ENCODE measurements around the gene CHKA. TPM values are rescaled to one million over a fixed set of nuclear protein-coding genes. Genes with fewer than 3 reads are reported as not detected.

The CHKA gene
- total RNA-seq, 1 experiment from 2014 or later: 36.1 TPM

DNA sequence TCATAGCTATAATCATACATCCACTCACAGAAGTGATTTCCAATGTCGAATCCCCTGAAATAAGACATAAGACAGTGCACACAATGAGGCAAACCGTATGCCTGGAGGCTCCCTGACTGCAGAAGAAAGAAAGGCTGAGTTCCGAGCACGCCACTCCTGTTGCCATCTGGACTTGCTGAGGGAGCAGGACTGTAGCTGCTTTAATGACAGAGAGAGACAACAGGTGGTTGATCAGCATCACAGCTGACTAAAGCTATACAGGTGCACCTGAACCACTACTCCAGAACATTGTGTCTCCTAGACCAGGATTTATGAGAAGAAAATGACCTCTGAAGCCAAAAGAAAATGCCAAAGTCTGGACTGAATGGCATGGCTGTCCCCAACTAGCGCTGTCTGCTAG is 55.3 kb downstream of the CHKA start:
- Histone ChIP-seq H3K4me1 (replicated peaks) (no peaks in the 10 kb centered on the region), H3K27me3 (replicated peaks) (no peaks in the 10 kb centered on the region), H3K4me3 (no peak overlapping the region), H3K27ac (no peak overlapping the region), H3K9me3 (replicated peaks) (no peaks in the 10 kb centered on the region), H3K36me3 (peaks cover 93% of the 10 kb centered on the region)
- DNase-seq (ENCODE audit: low read depth in 1 of 2, low spot score in 2 of 2): no peak

DNA sequence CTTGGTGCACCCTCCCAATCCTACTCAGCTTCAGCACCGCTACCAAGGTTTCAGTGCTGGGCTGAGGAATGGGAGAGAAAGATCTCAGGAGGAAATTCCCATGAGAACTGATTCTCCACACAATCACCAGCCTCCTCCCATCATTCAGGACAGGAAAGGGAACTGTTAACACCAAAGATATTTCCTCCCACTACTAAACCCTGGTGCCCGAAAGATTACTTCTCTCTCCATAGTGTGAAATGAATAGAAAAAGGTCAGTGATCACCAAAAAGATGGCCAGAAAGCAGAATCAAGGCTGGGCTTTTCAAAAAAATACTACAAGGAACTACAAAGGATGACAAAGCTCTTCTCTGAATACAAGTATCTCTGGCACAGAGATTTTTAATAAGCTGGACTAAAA is 56.3 kb downstream of the CHKA start:
- H3K27ac ChIP-seq: no peak overlapping the region
- no peak for DNase-seq (ENCODE audit: low read depth in 1 of 2, low spot score in 2 of 2)
- no peaks in the 10 kb centered on the region for H3K27me3 ChIP-seq (replicated peaks)
- H3K36me3 ChIP-seq: peaks cover 92% of the 10 kb centered on the region
- no peak overlapping the region for H3K4me3 ChIP-seq
- H3K4me1 ChIP-seq (replicated peaks): no peaks in the 10 kb centered on the region
- no peaks in the 10 kb centered on the region for H3K9me3 ChIP-seq (replicated peaks)

DNA sequence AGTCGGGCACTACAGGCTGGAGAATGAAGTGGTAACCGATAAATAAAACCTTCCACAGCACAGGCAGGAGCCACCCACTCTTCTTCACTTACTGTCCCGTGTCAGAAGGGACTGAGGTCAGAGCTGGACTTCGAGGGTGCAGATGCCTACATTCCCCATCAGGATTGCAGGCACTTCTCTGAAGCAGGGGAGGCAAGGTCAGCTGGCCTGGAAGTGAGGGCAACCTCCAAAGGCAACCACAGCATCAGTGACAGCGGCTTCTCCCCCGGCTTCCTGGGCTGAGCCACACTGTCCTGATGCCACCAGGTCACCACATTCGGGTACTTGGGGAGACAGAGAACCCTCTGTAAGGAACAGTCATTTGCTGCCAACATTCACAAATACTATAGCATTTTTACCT is 59.7 kb downstream of the CHKA start:
- Histone ChIP-seq H3K9me3 (replicated peaks) (no peaks in the 10 kb centered on the region), H3K27me3 (replicated peaks) (no peaks in the 10 kb centered on the region), H3K36me3 (peaks cover 80% of the 10 kb centered on the region), H3K4me3 (no peak overlapping the region), H3K27ac (no peak overlapping the region), H3K4me1 (replicated peaks) (no peaks in the 10 kb centered on the region)
- DNase-seq (ENCODE audit: low read depth in 1 of 2, low spot score in 2 of 2): no peak

DNA sequence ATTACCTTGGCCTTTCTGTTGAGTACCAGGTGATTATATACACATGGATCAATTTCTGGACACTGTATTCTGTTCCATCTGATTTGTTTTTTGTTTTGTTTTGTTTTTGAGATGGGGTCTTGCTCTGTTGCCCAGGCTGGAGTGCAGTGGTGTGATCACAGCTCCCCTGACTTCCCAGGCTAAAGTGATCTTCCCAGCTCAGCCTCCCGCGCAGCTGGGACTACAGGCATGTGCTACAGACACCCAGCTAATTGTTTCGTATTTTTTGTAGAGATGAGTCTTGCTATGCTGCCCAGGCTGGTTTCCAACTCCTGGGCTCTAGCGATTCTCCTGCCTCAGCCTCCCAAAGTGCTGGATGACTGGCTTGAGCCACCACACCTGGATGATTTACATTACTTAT is 63.4 kb downstream of the CHKA start:
- Histone ChIP-seq H3K36me3 (peaks cover 62% of the 10 kb centered on the region), H3K27ac (no peak overlapping the region), H3K9me3 (replicated peaks) (no peaks in the 10 kb centered on the region), H3K27me3 (replicated peaks) (no peaks in the 10 kb centered on the region), H3K4me3 (no peak overlapping the region), H3K4me1 (replicated peaks) (peaks cover 11% of the 10 kb centered on the region)
- no peak for DNase-seq (ENCODE audit: low read depth in 1 of 2, low spot score in 2 of 2)

DNA sequence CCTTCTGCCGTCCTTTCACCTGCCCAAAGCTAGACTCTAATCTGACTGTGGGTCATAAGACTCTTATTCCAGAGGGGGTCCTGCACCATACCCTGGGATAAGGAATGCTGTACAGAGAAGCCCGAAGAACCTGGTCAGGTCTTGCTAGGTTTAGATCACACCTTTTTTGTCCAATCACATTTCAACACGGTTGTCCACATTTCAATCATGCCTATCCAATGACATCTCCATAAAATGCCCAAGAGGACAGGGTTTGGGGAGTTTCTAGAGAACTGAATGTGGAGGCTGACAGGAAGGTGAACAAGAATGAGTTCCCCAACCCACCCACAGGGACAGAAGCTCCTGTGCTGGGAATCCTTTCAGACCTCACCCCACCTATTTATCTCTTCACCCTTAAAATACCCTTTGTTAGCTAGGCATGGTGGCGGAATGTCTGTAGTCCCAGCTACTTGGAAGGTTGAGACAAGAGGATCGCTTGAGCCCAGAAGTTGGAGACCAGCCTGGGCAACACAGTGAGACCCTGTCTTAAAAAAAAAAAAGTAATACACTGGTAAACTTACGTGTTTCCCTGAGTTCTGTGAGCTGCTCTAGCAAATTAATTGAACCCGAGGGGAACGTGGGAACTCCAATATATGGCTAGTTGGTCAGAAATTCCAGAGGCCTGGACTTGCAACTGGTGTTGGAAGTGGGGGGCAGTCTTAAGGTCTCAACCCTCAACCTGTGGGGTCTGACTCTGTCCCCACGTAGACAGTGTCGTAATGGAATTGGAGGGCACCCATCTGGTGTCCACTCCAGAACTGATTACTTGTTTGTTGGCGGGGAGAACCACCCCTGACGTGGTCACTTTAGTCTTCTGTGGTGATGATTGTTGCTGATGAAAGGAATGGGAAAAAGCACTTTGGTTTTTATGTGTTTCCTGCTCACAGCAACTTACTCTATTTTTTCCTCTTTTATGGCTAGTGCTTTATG is 64.6 kb downstream of the CHKA start:
- Histone ChIP-seq H3K4me1 (replicated peaks) (peaks cover 11% of the 10 kb centered on the region), H3K27ac (no peak overlapping the region), H3K27me3 (replicated peaks) (no peaks in the 10 kb centered on the region), H3K4me3 (no peak overlapping the region), H3K36me3 (peaks cover 62% of the 10 kb centered on the region), H3K9me3 (replicated peaks) (no peaks in the 10 kb centered on the region)
- DNase-seq (ENCODE audit: low read depth in 1 of 2, low spot score in 2 of 2): no peak

DNA sequence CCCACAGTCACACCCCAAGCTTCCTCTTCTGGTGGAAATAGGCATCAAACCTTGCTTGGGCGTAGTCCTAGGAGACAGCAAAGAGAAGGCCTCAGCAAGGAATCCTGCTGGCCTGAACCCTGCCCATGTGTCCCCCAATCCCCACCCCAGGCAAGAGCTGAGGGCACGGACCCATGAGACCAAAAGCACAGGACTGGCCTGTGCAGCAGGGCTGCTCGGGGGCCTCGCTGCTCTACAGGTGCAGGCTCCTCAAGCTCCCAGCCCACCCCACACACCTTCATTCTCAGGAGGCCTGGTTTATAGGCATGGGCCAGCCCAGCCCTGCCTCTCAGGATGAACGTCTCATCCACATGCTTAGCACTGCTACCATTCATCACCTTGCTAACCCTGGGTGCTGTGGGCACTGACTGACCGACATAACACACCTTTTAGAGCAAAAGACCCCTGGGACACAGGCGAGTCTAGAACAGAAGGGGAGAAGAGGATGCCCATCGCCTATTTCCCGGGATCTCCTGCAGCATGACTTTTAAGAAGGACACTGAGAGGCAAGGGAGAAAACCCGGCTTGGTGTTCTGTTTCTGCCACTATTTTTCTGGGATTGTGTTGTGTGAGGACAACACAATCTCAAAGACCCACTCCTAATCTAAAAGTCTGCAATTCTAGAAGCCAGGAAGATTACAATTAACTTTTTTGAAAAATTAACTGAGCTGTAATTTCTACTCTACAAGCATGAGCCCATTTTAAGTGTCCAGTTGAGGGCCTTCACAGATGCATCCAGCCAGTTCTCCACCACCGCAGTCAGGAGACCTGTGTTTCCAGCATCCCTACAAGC is 67.0 kb downstream of the CHKA start:
- Histone ChIP-seq H3K27me3 (replicated peaks) (no peaks in the 10 kb centered on the region), H3K9me3 (replicated peaks) (no peaks in the 10 kb centered on the region), H3K36me3 (peaks cover 66% of the 10 kb centered on the region), H3K4me3 (no peak overlapping the region), H3K27ac (no peak overlapping the region), H3K4me1 (replicated peaks) (peaks cover 11% of the 10 kb centered on the region)
- no peak for DNase-seq (ENCODE audit: low read depth in 1 of 2, low spot score in 2 of 2)

DNA sequence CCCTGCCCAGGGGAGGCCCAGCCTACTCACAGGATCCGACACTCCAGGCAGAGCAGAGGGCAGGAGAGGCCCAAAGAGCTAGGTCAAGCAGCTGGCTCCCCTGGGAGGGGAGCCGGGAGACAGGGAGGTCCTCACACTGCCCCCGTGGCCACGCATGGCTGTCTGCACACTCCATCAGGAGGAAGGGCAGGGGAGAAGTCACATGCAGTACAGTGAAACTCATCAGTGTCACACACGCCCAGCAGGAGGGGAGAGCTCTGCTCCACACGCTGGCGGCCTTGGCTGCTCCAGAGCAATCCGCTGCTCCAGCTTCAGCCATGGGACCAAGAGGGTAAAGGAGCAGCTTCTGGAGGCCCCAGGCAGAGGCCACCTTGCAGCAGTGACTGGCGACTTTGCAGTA is 68.1 kb downstream of the CHKA start:
- DNase-seq (ENCODE audit: low read depth in 1 of 2, low spot score in 2 of 2): no peak
- H3K9me3 ChIP-seq (replicated peaks): no peaks in the 10 kb centered on the region
- H3K4me3 ChIP-seq: no peak overlapping the region
- H3K27me3 ChIP-seq (replicated peaks): no peaks in the 10 kb centered on the region
- no peak overlapping the region for H3K27ac ChIP-seq
- peaks cover 68% of the 10 kb centered on the region for H3K36me3 ChIP-seq
- peaks cover 11% of the 10 kb centered on the region for H3K4me1 ChIP-seq (replicated peaks)

DNA sequence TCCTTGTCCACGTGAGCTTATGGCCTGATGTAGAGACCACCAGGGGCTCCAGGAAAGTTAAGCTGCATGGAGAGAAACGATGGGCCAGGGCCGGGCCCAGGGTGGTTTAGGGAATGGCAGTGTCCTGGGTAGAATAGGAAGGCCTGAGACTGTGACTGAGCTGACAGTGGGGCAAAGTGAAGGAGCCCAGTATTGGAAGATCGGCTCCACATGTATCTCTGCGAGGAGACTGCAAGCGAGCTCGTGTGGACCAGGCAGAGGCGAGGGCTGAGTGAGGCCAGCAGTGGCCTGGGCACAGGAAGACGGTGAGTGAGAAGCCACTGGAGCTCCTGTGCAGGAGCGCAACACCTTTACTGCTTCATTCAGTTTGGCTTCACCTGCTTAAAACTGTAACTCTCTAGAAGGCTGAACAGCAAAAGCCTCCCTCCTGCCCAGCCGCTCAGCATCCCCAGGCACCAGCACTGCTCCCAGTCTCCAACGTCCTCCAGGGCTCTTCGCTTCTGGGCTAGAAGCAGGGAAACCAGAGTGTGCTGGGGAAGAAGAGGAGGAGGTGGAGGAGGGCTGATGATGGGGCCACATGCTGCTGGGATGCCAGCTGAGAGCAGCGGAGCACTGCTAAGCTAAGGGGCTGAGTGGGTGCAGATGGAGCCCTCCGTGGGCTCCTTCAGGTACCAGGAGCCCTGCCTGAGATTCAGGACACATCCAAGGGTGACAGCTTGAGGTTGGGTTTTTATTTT is 68.9 kb downstream of the CHKA start:
- H3K4me3 ChIP-seq: no peak overlapping the region
- peaks cover 76% of the 10 kb centered on the region for H3K36me3 ChIP-seq
- no peaks in the 10 kb centered on the region for H3K9me3 ChIP-seq (replicated peaks)
- DNase-seq (ENCODE audit: low read depth in 1 of 2, low spot score in 2 of 2): no peak
- H3K4me1 ChIP-seq (replicated peaks): peaks cover 11% of the 10 kb centered on the region
- H3K27me3 ChIP-seq (replicated peaks): no peaks in the 10 kb centered on the region
- no peak overlapping the region for H3K27ac ChIP-seq

DNA sequence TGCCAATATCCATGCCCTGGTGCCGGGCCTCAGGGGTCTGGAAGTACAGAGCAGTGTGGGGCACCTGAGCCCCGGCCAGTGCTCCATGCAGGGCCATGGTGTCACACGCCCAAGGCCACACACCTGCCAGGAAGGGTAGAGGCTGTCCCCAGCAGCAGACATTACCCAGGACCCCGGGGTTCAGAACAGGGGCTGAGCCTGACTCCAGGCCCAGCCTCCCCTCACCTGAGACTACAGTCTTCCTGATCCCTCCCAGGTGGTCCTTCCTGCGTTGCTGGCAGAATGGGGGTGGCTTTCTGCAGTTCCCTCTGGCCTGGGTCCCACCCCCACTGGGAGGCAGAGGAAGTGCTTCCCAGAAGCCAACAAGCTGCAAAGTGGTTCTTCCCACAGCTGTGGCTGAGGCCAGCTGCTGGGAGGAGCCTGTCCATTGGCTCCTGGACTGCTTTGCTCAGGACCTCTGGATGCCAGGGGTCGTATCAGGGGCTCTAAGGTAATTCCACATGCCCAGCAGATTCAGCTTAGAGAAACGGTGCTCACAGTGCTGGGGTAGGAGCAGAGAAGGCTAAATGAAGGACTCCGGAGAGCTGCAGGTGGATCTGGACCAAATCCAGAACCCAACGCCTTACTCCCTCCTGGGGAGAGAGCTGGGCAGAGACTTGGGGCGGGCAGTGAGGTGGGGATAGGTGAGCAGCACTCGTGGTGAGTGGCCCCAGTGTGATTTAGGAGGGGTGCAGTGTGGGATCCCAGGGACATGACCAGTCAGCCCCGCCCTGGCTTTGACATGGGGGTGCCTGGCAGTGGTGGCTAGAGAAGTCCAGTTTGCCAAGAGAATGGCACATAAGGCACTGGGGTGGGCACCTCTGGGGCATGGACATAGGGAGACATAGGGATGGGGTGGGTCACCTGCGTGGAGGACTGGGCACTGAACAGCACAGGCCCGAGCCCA is 69.7 kb downstream of the CHKA start:
- peaks cover 79% of the 10 kb centered on the region for H3K36me3 ChIP-seq
- DNase-seq (ENCODE audit: low read depth in 1 of 2, low spot score in 2 of 2): no peak
- H3K4me1 ChIP-seq (replicated peaks): peaks cover 11% of the 10 kb centered on the region
- no peaks in the 10 kb centered on the region for H3K9me3 ChIP-seq (replicated peaks)
- no peak overlapping the region for H3K4me3 ChIP-seq
- no peak overlapping the region for H3K27ac ChIP-seq
- H3K27me3 ChIP-seq (replicated peaks): no peaks in the 10 kb centered on the region

DNA sequence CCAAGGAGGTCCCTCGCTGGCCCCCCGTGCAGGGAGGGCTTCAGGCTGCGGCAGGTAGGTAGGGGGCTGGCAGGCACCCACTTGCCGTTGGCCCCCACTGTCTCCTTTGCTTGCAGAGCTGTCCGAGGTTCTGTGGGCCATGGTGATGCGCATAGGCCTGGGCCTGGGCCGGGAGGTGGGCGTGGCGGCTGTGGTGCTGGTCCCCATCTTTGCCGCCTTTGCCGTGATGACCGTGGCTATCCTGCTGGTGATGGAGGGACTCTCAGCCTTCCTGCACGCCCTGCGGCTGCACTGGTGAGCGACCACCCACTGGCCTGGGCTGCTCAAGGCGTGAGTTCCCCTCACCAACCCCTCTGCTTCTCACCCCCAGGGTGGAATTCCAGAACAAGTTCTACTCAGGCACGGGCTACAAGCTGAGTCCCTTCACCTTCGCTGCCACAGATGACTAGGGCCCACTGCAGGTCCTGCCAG is 70.8 kb downstream of the CHKA start:
- H3K36me3 ChIP-seq: peaks cover 89% of the 10 kb centered on the region
- H3K4me1 ChIP-seq (replicated peaks): peaks cover 8% of the 10 kb centered on the region
- no peak for DNase-seq (ENCODE audit: low read depth in 1 of 2, low spot score in 2 of 2)
- no peaks in the 10 kb centered on the region for H3K27me3 ChIP-seq (replicated peaks)
- H3K9me3 ChIP-seq (replicated peaks): no peaks in the 10 kb centered on the region
- no peak overlapping the region for H3K4me3 ChIP-seq
- no peak overlapping the region for H3K27ac ChIP-seq

DNA sequence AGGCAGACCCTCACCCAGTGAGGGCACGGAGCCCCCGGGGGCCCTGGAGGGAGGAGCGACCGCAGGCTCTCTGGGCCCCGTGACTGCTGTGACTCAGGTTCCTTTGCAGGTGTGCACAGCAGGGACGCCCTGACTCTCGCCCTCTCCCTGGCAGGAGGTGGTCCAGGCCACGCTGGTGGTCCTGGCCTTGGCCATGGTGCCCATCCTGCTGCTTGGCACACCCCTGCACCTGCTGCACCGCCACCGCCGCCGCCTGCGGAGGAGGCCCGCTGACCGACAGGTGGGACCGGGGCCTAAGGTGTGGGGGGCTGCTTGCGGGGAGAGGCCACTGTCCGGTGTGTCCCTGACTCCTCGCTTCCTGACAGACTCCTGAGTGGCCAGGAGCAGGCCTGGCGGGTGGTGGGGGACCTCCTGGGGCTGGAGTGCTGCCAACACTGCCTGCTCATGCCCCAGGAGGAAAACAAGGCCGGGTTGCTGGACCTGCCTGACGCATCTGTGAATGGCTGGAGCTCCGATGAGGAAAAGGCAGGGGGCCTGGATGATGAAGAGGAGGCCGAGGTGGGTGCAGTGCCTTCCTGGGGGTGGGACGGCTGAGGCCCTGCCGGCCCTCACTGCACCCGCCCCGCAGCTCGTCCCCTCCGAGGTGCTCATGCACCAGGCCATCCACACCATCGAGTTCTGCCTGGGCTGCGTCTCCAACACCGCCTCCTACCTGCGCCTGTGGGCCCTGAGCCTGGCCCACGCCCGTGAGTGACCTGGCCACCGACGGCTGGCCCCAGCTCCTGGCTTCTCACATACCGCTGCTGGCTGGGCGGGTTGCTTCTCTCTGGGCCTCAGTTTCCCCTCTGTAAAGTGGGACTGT is 71.4 kb downstream of the CHKA start:
- Histone ChIP-seq H3K36me3 (peaks cover 96% of the 10 kb centered on the region), H3K9me3 (replicated peaks) (no peaks in the 10 kb centered on the region), H3K27ac (no peak overlapping the region), H3K4me3 (no peak overlapping the region), H3K27me3 (replicated peaks) (no peaks in the 10 kb centered on the region), H3K4me1 (replicated peaks) (peaks cover 1% of the 10 kb centered on the region)
- DNase-seq (ENCODE audit: low read depth in 1 of 2, low spot score in 2 of 2): no peak
